Kidney (tissue), 14 donors: ENCODE results near the gene DDX10. TPM values are rescaled to one million over a fixed set of nuclear protein-coding genes. Genes with fewer than 3 reads are reported as not detected.

ENCODE experiments used
- DNase-seq, 5 donors: peaks; one replicate each; pipeline ENCODE4 v3.0.0-alpha.2; 2013 to 2020
- FAIRE-seq: peaks from 2 replicates; lab custom pipeline; 2012; peaks lifted over from hg19 to GRCh38; lab: Jason Lieb, UNC
- H3K27ac ChIP-seq, 2 donors: one replicate each; pipeline ENCODE4 v1.7.0; 2013; ENCODE audit warnings: low read depth in 2 of 2, low read length in 2 of 2, inconsistent platforms in 1 of 2
- H3K27me3 ChIP-seq: one replicate; pipeline ENCODE4 v1.7.1; 2013; ENCODE audit warnings: low read length, inconsistent platforms; ENCODE audit not compliant: control insufficient read depth, insufficient read depth
- H3K36me3 ChIP-seq, 3 donors: one replicate each; pipeline versions ENCODE4 v1.7.0 to v1.7.1; 2013; ENCODE audit warnings: low read length in 3 of 3, control low read depth in 1 of 3, inconsistent platforms in 1 of 3; ENCODE audit not compliant: insufficient read depth in 3 of 3, control insufficient read depth in 2 of 3
- H3K4me1 ChIP-seq, 3 donors: one replicate each; pipeline versions ENCODE4 v1.7.0 to v1.7.1; 2013; ENCODE audit warnings: low read length in 3 of 3, inconsistent platforms in 1 of 3, low read depth in 1 of 3; ENCODE audit not compliant: control insufficient read depth in 2 of 3, insufficient read depth in 2 of 3
- H3K4me3 ChIP-seq, 3 donors: one replicate each; pipeline versions ENCODE4 v1.7.0 to v1.8.1; 2013; ENCODE audit warnings: low read length in 3 of 3, control low read depth in 1 of 3, inconsistent platforms in 1 of 3
- H3K9ac ChIP-seq, 3 donors: one replicate each; pipeline versions ENCODE4 v1.7.0 to v1.7.1; 2013; ENCODE audit warnings: low read length in 3 of 3, control low read depth in 1 of 3, inconsistent platforms in 1 of 3
- H3K9me3 ChIP-seq, 3 donors: one replicate each; pipeline versions ENCODE4 v1.7.0 to v1.7.1; 2013; ENCODE audit warnings: low read length in 3 of 3, control low read depth in 1 of 3, inconsistent platforms in 1 of 3; ENCODE audit not compliant: control insufficient read depth in 2 of 3, insufficient read depth in 1 of 3
- CTCF ChIP-seq: IDR thresholded peaks from 3 replicates; pipeline ENCODE4 v1.5.1; 2012; ENCODE audit warnings: mild to moderate bottlenecking, moderate library complexity, borderline replicate concordance; ENCODE audit not compliant: insufficient read depth; ENCODE audit errors: extremely low read depth
- intact Hi-C: fragments of 100-400 bp; cut with DNase I; formaldehyde crosslinking; loops from one replicate; pipeline ENCODE4 v1.11.1; 2022
- polyA plus RNA-seq: library from polyadenylated mRNA; stranded (reverse); fragments of 350-450 nt; fragmentation: Illumina TruSeq; extraction: RNeasy Lipid Tissue Mini Kit (QIAGEN cat#74804); gene quantifications from one replicate; pipeline ENCODE4 v1.2.3, GENCODE V29; 2014; ENCODE audit warnings: low read depth, low replicate concordance; ENCODE audit not compliant: insufficient read depth
- total RNA-seq: library from RNA; stranded (reverse); fragmentation: NEBNext Ultra II Directional; extraction: Animal tissue kit (Norgen Biotek cat#: 25700); gene quantifications from one replicate; pipeline ENCODE4 v1.2.1, GENCODE V29; 2021
- donor health status: control.
- donor health status: control.
- donor health status: control.
- donor health status: control.
- donor health status: control.
- donor health status: DM: yes; HTN: yes; CAD: no.
- donor health status: Normal renal cell carcinoma (clear cell type).

DDX10 gene
- total and polyA plus RNA-seq, 2 donors from 2014 or later: 24.8 to 79.2 TPM

- H3K9ac ChIP-seq: no peak overlapping the region
- H3K9me3 ChIP-seq: no peaks in the 10 kb centered on the region
- H3K4me1 ChIP-seq: peaks cover 0 to 3% (median 3%) of the 10 kb centered on the region in 3 donors
- H3K27ac ChIP-seq: no peak overlapping the region
- no peaks in the 10 kb centered on the region for H3K36me3 ChIP-seq
- H3K27me3 ChIP-seq: no peaks in the 10 kb centered on the region
- no peak overlapping the region for H3K4me3 ChIP-seq
- FAIRE-seq (no peak), DNase-seq (no peak)
- intact Hi-C loops: no loop called here
- no peak for TF ChIP-seq CTCF
Measured at GRCh38 chr11:108897916-108898315, 233.0 kb downstream of the DDX10 start.

- FAIRE-seq: no peak
- intact Hi-C loops: no loop called here
- peak in 1 of 5 donors; percentile 15 for DNase-seq
- no peak overlapping the region for H3K9ac ChIP-seq
- H3K4me3 ChIP-seq: no peak overlapping the region
- no peak for TF ChIP-seq CTCF
- no peak overlapping the region for H3K27ac ChIP-seq
- peaks cover 0 to 3% (median 3%) of the 10 kb centered on the region in 3 donors for H3K4me1 ChIP-seq
- no peaks in the 10 kb centered on the region for H3K27me3 ChIP-seq
- H3K9me3 ChIP-seq: no peaks in the 10 kb centered on the region
- no peaks in the 10 kb centered on the region for H3K36me3 ChIP-seq
Measured at GRCh38 chr11:108901359-108901758, 236.5 kb downstream of the DDX10 start.

- H3K9me3 ChIP-seq: no peaks in the 10 kb centered on the region
- FAIRE-seq: no peak
Measured at GRCh38 chr11:108902027-108902469, 237.2 kb downstream of the DDX10 start.

More at GRCh38 chr11:108902027-108902469, 237.2 kb downstream of the DDX10 start:
- intact Hi-C loops: no loop called here
- no peak for TF ChIP-seq CTCF
- Histone ChIP-seq H3K36me3 (no peaks in the 10 kb centered on the region), H3K27ac (no peak overlapping the region), H3K27me3 (no peaks in the 10 kb centered on the region), H3K4me3 (no peak overlapping the region), H3K4me1 (peaks cover 0 to 3% (median 3%) of the 10 kb centered on the region in 3 donors), H3K9ac (no peak overlapping the region)
- no peak for DNase-seq
